ENCODE results near the gene SGCA.

The SGCA gene

GRCh38 chr17:50211249-50212120 lies 45.7 kb downstream of the SGCA start:
- no peak for DNase-seq (ENCODE audit: extremely low read depth, insufficient read length)
- no peak for TF ChIP-seq CTCF (IDR thresholded peaks at IDR 0.05; ENCODE audit: insufficient read depth, low read length, poor library complexity, severe bottlenecking)
- Histone ChIP-seq H3K36me3 (ENCODE audit: control insufficient read depth, insufficient read depth, low read length) (no peaks in the 10 kb centered on the region), H3K27me3 (replicated peaks; ENCODE audit: control insufficient read depth, insufficient read depth, low read length) (no peaks in the 10 kb centered on the region; the same call in none of the 2 replicates), H3K4me3 (replicated peaks; ENCODE audit: low read depth, low read length) (no peak overlapping the region)

DNA sequence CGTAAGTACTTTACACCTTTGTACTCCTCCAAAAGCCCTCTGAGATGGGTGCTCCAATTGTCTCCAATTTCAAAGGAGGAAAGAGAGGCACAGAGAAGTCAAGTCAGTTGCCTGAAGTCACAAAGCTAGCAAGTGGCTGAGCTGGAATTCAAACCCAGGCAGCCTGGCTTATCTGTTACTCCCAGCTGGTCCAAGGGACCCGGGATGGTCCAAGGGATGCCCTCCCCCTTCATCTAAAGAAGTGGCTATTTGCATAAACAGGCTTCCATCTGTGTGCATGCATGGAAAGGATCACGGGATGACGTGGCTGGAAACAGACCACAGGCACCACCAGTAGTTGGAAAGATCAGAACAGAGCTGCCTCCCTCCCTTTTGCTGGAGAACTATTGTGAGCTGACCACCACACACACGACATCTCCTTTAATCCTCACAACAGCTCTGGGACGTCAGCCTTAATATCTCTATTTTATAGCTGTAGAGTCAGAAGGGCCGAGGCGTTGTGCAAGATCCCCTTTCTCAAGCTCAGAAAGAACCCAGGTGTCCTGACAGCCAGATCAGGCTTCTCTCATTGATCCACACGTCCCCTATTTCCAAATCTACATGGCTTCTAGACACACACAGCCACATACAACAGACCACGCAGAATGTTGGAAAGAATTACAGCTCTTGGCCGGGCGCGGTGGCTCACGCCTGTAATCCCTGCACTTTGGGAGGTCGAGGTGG lies 46.5 kb downstream of the SGCA start:
- TF ChIP-seq CTCF (IDR thresholded peaks at IDR 0.05; ENCODE audit: insufficient read depth, low read length, poor library complexity, severe bottlenecking): no peak
- Histone ChIP-seq H3K27me3 (replicated peaks; ENCODE audit: control insufficient read depth, insufficient read depth, low read length) (no peaks in the 10 kb centered on the region; the same call in none of the 2 replicates), H3K36me3 (ENCODE audit: control insufficient read depth, insufficient read depth, low read length) (no peaks in the 10 kb centered on the region), H3K4me3 (replicated peaks; ENCODE audit: low read depth, low read length) (no peak overlapping the region)
- DNase-seq (ENCODE audit: extremely low read depth, insufficient read length): no peak

DNA sequence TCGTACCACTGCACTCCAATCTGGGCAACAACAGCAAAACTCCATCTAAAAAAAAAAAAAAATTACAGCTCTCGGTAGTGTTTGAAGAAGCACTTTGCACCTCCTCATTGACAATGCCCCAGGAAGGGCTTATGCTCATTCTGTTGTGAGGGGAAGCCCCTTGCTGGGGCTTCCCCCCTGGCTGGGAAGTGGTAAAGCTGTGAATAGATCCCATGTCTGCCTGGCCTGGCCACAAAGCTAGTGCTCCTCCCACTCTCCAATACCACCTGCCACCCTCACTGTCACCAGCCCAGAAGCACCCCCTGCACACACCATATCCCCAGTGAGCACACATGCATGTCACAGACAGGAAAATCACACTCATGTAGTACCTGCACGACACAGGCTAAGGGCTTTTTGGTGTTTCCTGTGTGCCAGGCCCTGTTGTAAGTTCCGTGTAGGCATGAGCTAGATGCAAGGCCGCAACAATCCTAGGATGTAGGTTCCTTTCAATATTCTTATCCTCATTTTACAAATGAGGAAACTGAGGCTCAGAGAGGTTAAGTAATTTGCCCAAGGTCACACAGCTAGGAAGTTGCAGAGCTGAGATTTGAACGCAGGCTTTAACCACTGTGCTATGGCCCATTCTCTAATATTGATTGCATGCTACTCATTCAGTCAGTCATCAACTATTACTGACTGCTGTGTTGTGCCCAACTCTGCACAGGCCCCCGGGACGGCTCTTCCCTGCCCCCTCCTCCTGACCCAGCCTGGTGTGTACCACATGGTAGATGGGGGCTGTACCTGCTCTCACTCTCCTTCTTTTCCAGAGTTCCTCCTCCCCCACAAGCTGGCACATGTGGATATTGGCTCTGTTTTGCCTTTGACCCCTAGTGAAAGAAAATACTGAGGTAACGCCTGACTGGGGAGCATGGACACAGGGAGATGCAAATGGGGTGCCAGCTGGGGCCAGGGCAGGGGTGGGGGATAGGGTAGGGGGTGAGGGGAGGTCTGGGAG lies 47.5 kb downstream of the SGCA start:
- H3K27me3 ChIP-seq (replicated peaks; ENCODE audit: control insufficient read depth, insufficient read depth, low read length): no peaks in the 10 kb centered on the region; the same call in 1 of the 2 replicates
- H3K36me3 ChIP-seq (ENCODE audit: control insufficient read depth, insufficient read depth, low read length): no peaks in the 10 kb centered on the region
- peak; percentile 27 for TF ChIP-seq CTCF (IDR thresholded peaks at IDR 0.05; ENCODE audit: insufficient read depth, low read length, poor library complexity, severe bottlenecking)
- DNase-seq (ENCODE audit: extremely low read depth, insufficient read length): no peak
- H3K4me3 ChIP-seq (replicated peaks; ENCODE audit: low read depth, low read length): no peak overlapping the region

GRCh38 chr17:50214976-50215760 lies 49.4 kb downstream of the SGCA start:
- TF ChIP-seq CTCF (IDR thresholded peaks at IDR 0.05; ENCODE audit: insufficient read depth, low read length, poor library complexity, severe bottlenecking): no peak
- no peak for DNase-seq (ENCODE audit: extremely low read depth, insufficient read length)
- Histone ChIP-seq H3K4me3 (replicated peaks; ENCODE audit: low read depth, low read length) (no peak overlapping the region), H3K27me3 (replicated peaks; ENCODE audit: control insufficient read depth, insufficient read depth, low read length) (no peaks in the 10 kb centered on the region), H3K36me3 (ENCODE audit: control insufficient read depth, insufficient read depth, low read length) (no peaks in the 10 kb centered on the region)

- DNase-seq (ENCODE audit: extremely low read depth, insufficient read length): no peak
- no peak for TF ChIP-seq CTCF (IDR thresholded peaks at IDR 0.05; ENCODE audit: insufficient read depth, low read length, poor library complexity, severe bottlenecking)
- H3K4me3 ChIP-seq (replicated peaks; ENCODE audit: low read depth, low read length): no peak overlapping the region
- H3K27me3 ChIP-seq (replicated peaks; ENCODE audit: control insufficient read depth, insufficient read depth, low read length): no peaks in the 10 kb centered on the region
- no peaks in the 10 kb centered on the region for H3K36me3 ChIP-seq (ENCODE audit: control insufficient read depth, insufficient read depth, low read length)
These were observed 51.8 kb downstream of the SGCA start for GRCh38 chr17:50217591-50217990.
